ENCODE data around the gene GNB1.

DNA sequence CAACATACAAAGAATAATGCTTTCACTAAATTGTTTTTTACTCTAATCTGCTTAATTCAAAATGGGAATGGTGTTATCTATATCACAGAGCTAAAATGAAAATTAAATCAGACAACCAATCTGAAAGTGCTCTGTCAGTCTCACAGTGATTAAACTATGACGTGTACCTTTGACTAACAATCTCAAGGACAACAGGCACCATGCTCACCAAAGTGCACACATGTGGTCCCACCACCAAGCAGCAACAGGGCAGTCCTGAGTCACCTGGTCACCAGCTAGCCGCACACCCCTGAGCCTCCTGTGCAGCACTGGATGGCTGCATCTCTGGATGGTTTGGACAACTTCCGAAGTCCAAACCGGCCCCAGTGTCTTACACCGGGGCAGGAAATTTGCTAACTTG lies 58.1 kb downstream of the GNB1 start:
- TF ChIP-seq POLR2A (IDR thresholded peaks at IDR 0.05; ENCODE audit: low read length) (no peak), GATA1 (IDR thresholded peaks at IDR 0.05; ENCODE audit: low read depth, low read length) (no peak)

All from erythroblast (primary cell).